ENCODE results near the gene PSMG3. TPM values are rescaled to one million over a fixed set of nuclear protein-coding genes. Genes with fewer than 3 reads are reported as not detected.
A peak's percentile ranks its signal among the peaks of the same experiment; 100 is the strongest.

Gene PSMG3
- total RNA-seq, 1 experiment from 2014 or later, result 33.3 TPM

GRCh38 chr7:1611708-1612241, 41.9 kb upstream of the PSMG3 start (continued):
- no peak for TF ChIP-seq ZNF281 (CRISPR knock-in tag; IDR thresholded peaks at IDR 0.05)

- Mint-ChIP-seq H3K4me1 (peaks cover 6% of the 10 kb centered on the region), H3K9me3 (no peaks in the 10 kb centered on the region), H3K27ac (no peak overlapping the region), H3K27me3 (ENCODE audit: low read depth) (no peaks in the 10 kb centered on the region), H3K4me3 (no peak overlapping the region), H3K36me3 (no peaks in the 10 kb centered on the region)
- peak; percentile 4 for DNase-seq (ENCODE audit: low spot score)
- CTCF ChIA-PET, result interaction anchor here (1.1 kb wide), 1 partner anchor 54 kb away, joined by 4 read pairs; no protein-coding TSS in a partner anchor
- no peak for ATAC-seq
- POLR2A ChIA-PET, result no interaction called here
- TF ChIP-seq ETV6 (CRISPR knock-in tag; IDR thresholded peaks at IDR 0.05) (no peak), ZNF425 (CRISPR knock-in tag; conservative IDR thresholded peaks at IDR 0.05) (no peak)
Observed at GRCh38 chr7:1610678-1611302, 41.0 kb upstream of the PSMG3 start.

GRCh38 chr7:1610013-1610677, 40.3 kb upstream of the PSMG3 start:
- ATAC-seq (no peak), DNase-seq (ENCODE audit: low spot score) (no peak)
- H3K4me3 Mint-ChIP-seq, result no peak overlapping the region
- no peaks in the 10 kb centered on the region for H3K9me3 Mint-ChIP-seq
- ChIA-PET CTCF (interaction anchor here (0.9 to 1.1 kb wide), 2 partner anchors 54 to 273 kb away, joined by 4 read pairs; no protein-coding TSS in a partner anchor), POLR2A (no interaction called here)
- H3K27me3 Mint-ChIP-seq (ENCODE audit: low read depth), result no peaks in the 10 kb centered on the region
- peaks cover 6% of the 10 kb centered on the region for H3K4me1 Mint-ChIP-seq
- H3K27ac Mint-ChIP-seq, result no peak overlapping the region
- TF ChIP-seq ZMAT4 (CRISPR knock-in tag; IDR thresholded peaks at IDR 0.05), result no peak
- TF ChIP-seq NFE2L1 (CRISPR knock-in tag; IDR thresholded peaks at IDR 0.05), result no peak
- H3K36me3 Mint-ChIP-seq, result no peaks in the 10 kb centered on the region

- H3K27me3 Mint-ChIP-seq (ENCODE audit: low read depth), result no peaks in the 10 kb centered on the region
- ATAC-seq (no peak), DNase-seq (ENCODE audit: low spot score) (peak; percentile 7)
- ChIA-PET CTCF (no interaction called here), POLR2A (interaction anchor here (0.5 kb wide), 1 partner anchor 54 kb away, joined by 3 read pairs; no protein-coding TSS in a partner anchor)
- no peaks in the 10 kb centered on the region for H3K9me3 Mint-ChIP-seq
- TF ChIP-seq NFYB (CRISPR knock-in tag; conservative IDR thresholded peaks at IDR 0.05; ENCODE audit: low read depth) (no peak), ERG (CRISPR knock-in tag; IDR thresholded peaks at IDR 0.05) (no peak), GABPB1 (CRISPR knock-in tag; IDR thresholded peaks at IDR 0.05) (no peak), ATF2 (CRISPR knock-in tag; IDR thresholded peaks at IDR 0.05; ENCODE audit: borderline replicate concordance, low read depth) (no peak), USF1 (CRISPR knock-in tag; IDR thresholded peaks at IDR 0.05) (no peak)
- no peak overlapping the region for H3K4me3 Mint-ChIP-seq
- peaks cover 6% of the 10 kb centered on the region for H3K4me1 Mint-ChIP-seq
- no peak overlapping the region for H3K27ac Mint-ChIP-seq
- H3K36me3 Mint-ChIP-seq, result no peaks in the 10 kb centered on the region
Observed at GRCh38 chr7:1609023-1609422, 39.2 kb upstream of the PSMG3 start.
